Activated CD8-positive, alpha-beta T cell treated with anti-CD3 and anti-CD28 coated beads, Interleukin-2, amount 10 ng/mL, durations not matched to agents 7 days and 5 days (primary cell): ENCODE measurements around the gene GON4L. TPM values are rescaled to one million over a fixed set of nuclear protein-coding genes. Genes with fewer than 3 reads are reported as not detected.
"Not testable (repeated sequence)": the region's sequence is repeated elsewhere in the genome, so short reads cannot be mapped to it uniquely, and the experiment has no call there.

Experiments
- ATAC-seq: fragments of 150-1000 bp; cut with Tn5 transposase; one replicate; pipeline ENCODE4 v1.10.0; 2021; ENCODE audit warnings: moderate library complexity
- CTCF ChIA-PET: fragments of 350-600 bp; sonication (Branson Sonifier 250); formaldehyde crosslinking; loops from one replicate; lab custom pipeline; 2021; ENCODE audit warnings: antibody characterized with exemption; lab: Charles Lee
- POLR2A ChIA-PET: fragments of 350-600 bp; sonication (Branson Sonifier 250); formaldehyde crosslinking; loops from one replicate; lab custom pipeline; 2021; ENCODE audit warnings: antibody characterized with exemption; lab: Charles Lee
- DNase-seq: peaks from one replicate; pipeline ENCODE4 v3.0.0-alpha.2; 2020
- H3K27ac Mint-ChIP-seq: one replicate; pipeline ENCODE4 v1.8.0; 2021; ENCODE audit warnings: mild to moderate bottlenecking, mixed read lengths
- H3K27me3 Mint-ChIP-seq: one replicate; pipeline ENCODE4 v1.8.0; 2021; ENCODE audit warnings: low read depth, mixed read lengths
- H3K36me3 Mint-ChIP-seq: one replicate; pipeline ENCODE4 v1.8.0; 2021; ENCODE audit warnings: low read depth, mixed read lengths
- H3K4me1 Mint-ChIP-seq: one replicate; pipeline ENCODE4 v1.8.0; 2021; ENCODE audit warnings: low read depth, mixed read lengths
- H3K4me3 Mint-ChIP-seq: one replicate; pipeline ENCODE4 v1.8.0; 2021; ENCODE audit warnings: mild to moderate bottlenecking, mixed read lengths
- H3K9me3 Mint-ChIP-seq: one replicate; pipeline ENCODE4 v1.8.0; 2022; ENCODE audit warnings: mixed read lengths; ENCODE audit not compliant: insufficient read depth
- total RNA-seq, 2 experiments: library from RNA; stranded (reverse); gene quantifications; one replicate each; pipeline ENCODE4 v1.2.3, GENCODE V29; 2021

Gene GON4L
- total RNA-seq, 2 experiments from 2014 or later = 64.8 to 70.3 TPM

DNA sequence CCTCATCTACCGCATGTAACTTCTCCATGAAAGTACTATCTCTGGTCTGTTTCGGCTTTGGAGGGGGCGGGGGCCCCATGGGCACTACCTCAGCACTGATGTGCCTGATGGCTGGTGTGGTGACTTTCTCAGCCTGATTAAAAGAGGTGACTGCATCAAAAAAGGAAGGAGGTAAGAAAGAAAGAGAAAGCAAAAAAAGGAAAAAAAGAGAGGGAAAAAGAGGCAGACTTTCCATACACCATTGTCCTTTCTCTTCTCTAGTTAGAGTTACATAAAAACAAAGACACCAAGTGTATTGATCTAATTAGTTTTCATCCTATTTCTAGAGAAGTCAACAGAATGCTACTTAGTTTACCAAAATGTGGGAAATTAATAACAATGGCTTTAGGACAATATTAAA is 43.3 kb downstream of the GON4L start:
- no peaks in the 10 kb centered on the region for H3K4me1 Mint-ChIP-seq
- no peak for DNase-seq
- POLR2A ChIA-PET = no interaction called here
- H3K9me3 Mint-ChIP-seq = no peaks in the 10 kb centered on the region
- H3K27me3 Mint-ChIP-seq = no peaks in the 10 kb centered on the region
- no peak overlapping the region for H3K4me3 Mint-ChIP-seq
- CTCF ChIA-PET = no interaction called here
- ATAC-seq = no peak
- no peak overlapping the region for H3K27ac Mint-ChIP-seq
- peaks cover 42% of the 10 kb centered on the region for H3K36me3 Mint-ChIP-seq

- no peaks in the 10 kb centered on the region for H3K27me3 Mint-ChIP-seq
- CTCF ChIA-PET = no interaction called here
- H3K4me1 Mint-ChIP-seq = no peaks in the 10 kb centered on the region
- no peak for ATAC-seq
- no peak overlapping the region for H3K4me3 Mint-ChIP-seq
- no peak for DNase-seq
- H3K9me3 Mint-ChIP-seq = no peaks in the 10 kb centered on the region
- no peak overlapping the region for H3K27ac Mint-ChIP-seq
- POLR2A ChIA-PET = no interaction called here
- peaks cover 45% of the 10 kb centered on the region for H3K36me3 Mint-ChIP-seq
Measured at GRCh38 chr1:155812878-155813277, 44.1 kb downstream of the GON4L start.

DNA sequence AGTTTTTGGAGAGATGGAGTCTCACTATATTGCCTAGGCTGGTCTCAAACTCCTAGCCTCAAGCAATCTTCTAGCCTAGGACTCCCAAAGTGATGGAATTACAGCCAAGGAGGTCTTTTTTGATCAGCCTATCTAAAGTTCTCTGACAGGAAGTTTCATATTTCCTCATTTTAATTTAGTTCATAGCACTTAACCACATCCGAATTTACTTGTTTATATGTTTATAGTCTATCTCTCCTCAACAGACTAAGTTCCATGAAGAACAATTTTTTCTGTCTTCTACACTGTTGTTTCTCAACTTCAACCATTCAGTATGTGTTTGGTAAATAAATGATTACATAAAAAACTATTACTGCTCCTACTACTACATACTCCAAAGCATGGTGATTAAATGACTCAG is 47.9 kb downstream of the GON4L start:
- no peaks in the 10 kb centered on the region for H3K4me1 Mint-ChIP-seq
- DNase-seq (no peak), ATAC-seq (no peak)
- H3K36me3 Mint-ChIP-seq = peaks cover 38% of the 10 kb centered on the region
- POLR2A ChIA-PET = no interaction called here
- H3K9me3 Mint-ChIP-seq = no peaks in the 10 kb centered on the region
- H3K4me3 Mint-ChIP-seq = no peak overlapping the region
- no peak overlapping the region for H3K27ac Mint-ChIP-seq
- H3K27me3 Mint-ChIP-seq = no peaks in the 10 kb centered on the region
- CTCF ChIA-PET = no interaction called here

- ATAC-seq (no peak), DNase-seq (no peak)
- H3K27me3 Mint-ChIP-seq = no peaks in the 10 kb centered on the region
- ChIA-PET POLR2A (no interaction called here), CTCF (no interaction called here)
- H3K36me3 Mint-ChIP-seq = peaks cover 43% of the 10 kb centered on the region
- no peak overlapping the region for H3K4me3 Mint-ChIP-seq
- no peaks in the 10 kb centered on the region for H3K4me1 Mint-ChIP-seq
- peak overlapping the region; percentile 14 for H3K27ac Mint-ChIP-seq
- H3K9me3 Mint-ChIP-seq = no peaks in the 10 kb centered on the region
Measured at GRCh38 chr1:155801149-155801548, 55.9 kb downstream of the GON4L start.

- CTCF ChIA-PET, H3K27ac Mint-ChIP-seq, POLR2A ChIA-PET, H3K4me1 Mint-ChIP-seq, ATAC-seq, H3K9me3 Mint-ChIP-seq, H3K27me3 Mint-ChIP-seq, H3K4me3 Mint-ChIP-seq, DNase-seq: not testable (repeated sequence)
- H3K36me3 Mint-ChIP-seq = peaks cover 41% of the 10 kb centered on the region
Measured at GRCh38 chr1:155795618-155796017, 61.4 kb downstream of the GON4L start.

DNA sequence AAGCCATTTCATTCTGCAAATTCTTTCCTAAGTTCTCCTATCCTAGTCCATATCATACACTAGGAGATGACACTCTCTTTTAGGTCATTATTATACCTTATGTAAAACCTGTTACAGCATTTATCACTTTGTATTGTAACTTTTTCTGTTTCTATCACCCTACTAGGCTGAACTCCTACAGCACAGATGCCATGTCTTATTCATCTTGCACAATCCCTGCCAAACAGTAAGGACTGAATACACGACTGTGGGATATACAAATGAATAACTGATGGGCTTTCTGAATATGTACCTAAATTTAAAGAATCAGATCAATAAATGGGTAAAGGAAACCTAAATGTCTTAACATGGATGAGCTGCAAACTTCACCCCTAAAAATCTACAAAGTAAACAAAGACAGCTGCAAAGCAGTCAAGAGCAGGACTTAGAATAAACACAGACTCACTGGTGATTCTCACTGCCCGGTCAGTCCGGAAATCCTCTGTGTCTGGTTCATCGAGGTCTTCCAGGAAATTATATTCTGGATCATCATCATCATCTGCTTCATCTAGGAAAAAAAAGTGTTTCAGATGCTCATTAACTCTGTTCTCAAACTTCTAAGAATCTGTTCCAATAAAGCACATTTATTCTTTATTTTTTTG is 62.3 kb downstream of the GON4L start:
- CTCF ChIA-PET = interaction anchor here (1.9 kb wide), 1 partner anchor 17 kb away, joined by 4 read pairs; no protein-coding TSS in a partner anchor
- Mint-ChIP-seq H3K27me3 (no peaks in the 10 kb centered on the region), H3K4me1 (no peaks in the 10 kb centered on the region), H3K27ac (no peak overlapping the region), H3K36me3 (peaks cover 43% of the 10 kb centered on the region), H3K9me3 (no peaks in the 10 kb centered on the region), H3K4me3 (no peak overlapping the region)
- POLR2A ChIA-PET = no interaction called here
- ATAC-seq (no peak), DNase-seq (no peak)

GRCh38 chr1:155793213-155793612 is 63.8 kb downstream of the GON4L start:
- H3K9me3 Mint-ChIP-seq = no peaks in the 10 kb centered on the region
- POLR2A ChIA-PET = interaction anchor here (0.7 kb wide), 1 partner anchor 566 kb away, joined by 5 read pairs; no protein-coding TSS in a partner anchor

DNA sequence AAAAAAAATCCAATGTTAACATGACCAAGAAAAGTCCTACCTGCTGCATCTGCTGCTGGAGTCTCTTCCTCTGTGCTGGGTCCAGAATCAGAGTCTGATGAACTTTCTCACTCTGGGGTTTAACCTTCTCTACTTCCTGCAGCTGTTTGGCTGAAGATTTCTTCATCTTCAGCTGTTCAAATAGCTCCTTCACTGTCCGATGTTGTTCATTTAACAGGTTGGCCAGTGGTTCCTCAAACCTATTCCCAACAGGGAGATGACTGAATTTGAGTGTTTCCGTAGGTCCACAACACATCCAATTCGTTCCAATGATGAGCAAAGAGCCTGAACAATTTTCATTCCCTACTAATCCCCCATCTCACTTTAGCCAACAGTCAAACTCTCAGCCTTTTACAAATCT is 79.4 kb downstream of the GON4L start:
- DNase-seq = no peak
- Mint-ChIP-seq H3K4me3 (no peak overlapping the region), H3K27me3 (no peaks in the 10 kb centered on the region), H3K27ac (peak overlapping the region; percentile 61), H3K36me3 (peaks cover 51% of the 10 kb centered on the region), H3K9me3 (no peaks in the 10 kb centered on the region), H3K4me1 (peaks cover 16% of the 10 kb centered on the region)
- ChIA-PET CTCF (interaction anchor here (1.5 to 1.6 kb wide), 2 partner anchors 16 to 289 kb away, joined by 4 read pairs; no protein-coding TSS in a partner anchor), POLR2A (no interaction called here)
- no peak for ATAC-seq

More at GRCh38 chr1:155793213-155793612, 63.8 kb downstream of the GON4L start:
- no peaks in the 10 kb centered on the region for H3K27me3 Mint-ChIP-seq
- CTCF ChIA-PET = interaction anchor here (0.7 to 1.9 kb wide), 2 partner anchors 15 to 542 kb away, joined by 4 to 6 read pairs; no protein-coding TSS in a partner anchor
- DNase-seq (no peak), ATAC-seq (no peak)
- no peak overlapping the region for H3K27ac Mint-ChIP-seq
- H3K4me1 Mint-ChIP-seq = no peaks in the 10 kb centered on the region
- H3K4me3 Mint-ChIP-seq = no peak overlapping the region
- H3K36me3 Mint-ChIP-seq = peaks cover 34% of the 10 kb centered on the region

DNA sequence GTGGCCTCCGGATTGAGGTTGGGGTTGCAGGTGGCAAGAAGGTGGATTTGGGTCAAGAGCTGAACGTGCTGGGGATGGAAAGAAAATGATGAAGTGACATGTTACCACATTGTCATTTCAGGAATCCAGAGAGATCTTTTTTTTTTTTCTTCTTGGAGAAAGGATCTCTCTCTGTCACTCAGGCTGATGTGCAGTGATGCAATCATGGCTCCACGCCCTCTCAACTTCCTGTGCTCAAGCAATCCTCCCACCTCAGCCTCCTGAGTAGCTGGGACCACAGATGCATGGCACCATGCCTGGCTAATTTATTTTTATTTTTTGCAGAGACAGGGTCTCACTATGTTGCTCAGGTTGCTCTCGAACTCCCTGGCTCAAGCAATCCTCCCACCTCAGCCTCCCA is 80.6 kb downstream of the GON4L start:
- Mint-ChIP-seq H3K9me3 (no peaks in the 10 kb centered on the region), H3K4me1 (peaks cover 16% of the 10 kb centered on the region), H3K27ac (peak overlapping the region; percentile 68), H3K4me3 (no peak overlapping the region), H3K27me3 (no peaks in the 10 kb centered on the region), H3K36me3 (peaks cover 56% of the 10 kb centered on the region)
- peak; percentile 42 for DNase-seq
- ChIA-PET POLR2A (no interaction called here), CTCF (interaction anchor here (0.6 to 1.0 kb wide), 3 partner anchors 8 to 64 kb away, joined by 3 to 6 read pairs (median 4); no protein-coding TSS in a partner anchor)
- no peak for ATAC-seq

DNA sequence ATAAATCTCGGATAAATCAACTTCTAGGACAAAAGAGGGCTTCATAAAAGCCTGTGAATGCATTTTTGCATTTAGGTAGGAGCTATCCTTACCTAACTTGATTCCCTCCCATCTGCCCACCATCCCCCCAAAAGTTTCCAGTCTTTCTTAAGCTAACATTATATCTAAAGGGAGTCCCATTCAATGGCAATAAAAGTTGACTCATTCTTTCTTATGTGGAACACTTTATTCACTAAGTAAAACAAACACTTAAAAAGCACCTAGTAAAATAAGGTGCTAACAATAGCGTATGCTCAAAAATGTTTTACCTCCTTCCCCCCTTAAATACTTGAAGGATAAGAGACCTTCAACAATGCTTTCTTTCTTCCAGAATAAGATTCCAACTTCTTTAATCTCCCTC is 83.8 kb downstream of the GON4L start:
- Mint-ChIP-seq H3K27ac (no peak overlapping the region), H3K27me3 (no peaks in the 10 kb centered on the region), H3K36me3 (peaks cover 75% of the 10 kb centered on the region), H3K4me3 (no peak overlapping the region), H3K9me3 (no peaks in the 10 kb centered on the region), H3K4me1 (peaks cover 16% of the 10 kb centered on the region)
- ChIA-PET POLR2A (no interaction called here), CTCF (no interaction called here)
- no peak for DNase-seq
- ATAC-seq = no peak

DNA sequence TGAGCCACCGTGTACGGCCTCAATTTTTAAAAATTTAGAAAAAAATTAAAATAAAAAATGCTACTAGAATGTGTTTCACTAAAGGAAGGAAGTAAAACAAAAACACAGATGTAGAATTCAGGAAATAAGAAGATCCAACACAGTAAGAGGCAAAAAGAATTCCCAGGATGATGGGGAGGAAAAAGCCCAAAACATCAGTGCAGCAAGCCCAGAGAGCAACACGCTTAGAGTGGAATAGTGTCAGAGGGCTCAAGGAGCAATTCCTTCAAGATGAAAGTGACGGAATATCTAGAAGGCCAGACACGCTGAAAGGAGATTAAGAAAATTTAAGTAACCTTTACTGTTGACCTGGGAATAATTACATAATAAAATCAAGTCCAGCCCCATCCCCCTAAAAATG is 87.8 kb downstream of the GON4L start:
- Mint-ChIP-seq H3K9me3 (no peaks in the 10 kb centered on the region), H3K36me3 (peaks cover 66% of the 10 kb centered on the region), H3K27ac (no peak overlapping the region), H3K4me3 (no peak overlapping the region), H3K27me3 (no peaks in the 10 kb centered on the region), H3K4me1 (no peaks in the 10 kb centered on the region)
- ChIA-PET CTCF (no interaction called here), POLR2A (no interaction called here)
- ATAC-seq = no peak
- no peak for DNase-seq

- CTCF ChIA-PET = not testable (repeated sequence)
Measured at GRCh38 chr1:155767399-155767989, 89.5 kb downstream of the GON4L start.

More at GRCh38 chr1:155767399-155767989, 89.5 kb downstream of the GON4L start:
- DNase-seq, ATAC-seq, POLR2A ChIA-PET, H3K27ac Mint-ChIP-seq, H3K4me3 Mint-ChIP-seq, H3K27me3 Mint-ChIP-seq, H3K4me1 Mint-ChIP-seq, H3K9me3 Mint-ChIP-seq: not testable (repeated sequence)
- peaks cover 65% of the 10 kb centered on the region for H3K36me3 Mint-ChIP-seq
